ENCODE measurements around the gene UTY. TPM values are rescaled to one million over a fixed set of nuclear protein-coding genes. Genes with fewer than 3 reads are reported as not detected.

UTY gene
- total and polyA plus RNA-seq, 4 donors = 2.2 to 24.3 TPM; not detected in 2

GRCh38 chrY:13478126-13478785, 1.6 kb downstream of the UTY start:
- peak; percentile 42 for DNase-seq (ENCODE audit: low spot score)
- peak overlapping the region in 2 of 3 donors; percentile 57 to 62 for H3K4me3 ChIP-seq (ENCODE audit: low read depth in 1 of 3, low read length in 3 of 3)
- H3K36me3 ChIP-seq (ENCODE audit: control insufficient read depth in 4 of 4, insufficient read depth in 3 of 4, low read depth in 1 of 4, low read length in 3 of 4) = peaks cover 0 to 5% (median 0%) of the 10 kb centered on the region in 4 donors
- no peaks in the 10 kb centered on the region for H3K27me3 ChIP-seq (ENCODE audit: control insufficient read depth in 4 of 4, insufficient read depth in 4 of 4, low read length in 3 of 4)
- no peak for TF ChIP-seq EGR1 (IDR thresholded peaks at IDR 0.05; ENCODE audit: low read depth in 2 of 2)
- TF ChIP-seq JUND (IDR thresholded peaks at IDR 0.05) = no peak
- TF ChIP-seq, protein P1, sequence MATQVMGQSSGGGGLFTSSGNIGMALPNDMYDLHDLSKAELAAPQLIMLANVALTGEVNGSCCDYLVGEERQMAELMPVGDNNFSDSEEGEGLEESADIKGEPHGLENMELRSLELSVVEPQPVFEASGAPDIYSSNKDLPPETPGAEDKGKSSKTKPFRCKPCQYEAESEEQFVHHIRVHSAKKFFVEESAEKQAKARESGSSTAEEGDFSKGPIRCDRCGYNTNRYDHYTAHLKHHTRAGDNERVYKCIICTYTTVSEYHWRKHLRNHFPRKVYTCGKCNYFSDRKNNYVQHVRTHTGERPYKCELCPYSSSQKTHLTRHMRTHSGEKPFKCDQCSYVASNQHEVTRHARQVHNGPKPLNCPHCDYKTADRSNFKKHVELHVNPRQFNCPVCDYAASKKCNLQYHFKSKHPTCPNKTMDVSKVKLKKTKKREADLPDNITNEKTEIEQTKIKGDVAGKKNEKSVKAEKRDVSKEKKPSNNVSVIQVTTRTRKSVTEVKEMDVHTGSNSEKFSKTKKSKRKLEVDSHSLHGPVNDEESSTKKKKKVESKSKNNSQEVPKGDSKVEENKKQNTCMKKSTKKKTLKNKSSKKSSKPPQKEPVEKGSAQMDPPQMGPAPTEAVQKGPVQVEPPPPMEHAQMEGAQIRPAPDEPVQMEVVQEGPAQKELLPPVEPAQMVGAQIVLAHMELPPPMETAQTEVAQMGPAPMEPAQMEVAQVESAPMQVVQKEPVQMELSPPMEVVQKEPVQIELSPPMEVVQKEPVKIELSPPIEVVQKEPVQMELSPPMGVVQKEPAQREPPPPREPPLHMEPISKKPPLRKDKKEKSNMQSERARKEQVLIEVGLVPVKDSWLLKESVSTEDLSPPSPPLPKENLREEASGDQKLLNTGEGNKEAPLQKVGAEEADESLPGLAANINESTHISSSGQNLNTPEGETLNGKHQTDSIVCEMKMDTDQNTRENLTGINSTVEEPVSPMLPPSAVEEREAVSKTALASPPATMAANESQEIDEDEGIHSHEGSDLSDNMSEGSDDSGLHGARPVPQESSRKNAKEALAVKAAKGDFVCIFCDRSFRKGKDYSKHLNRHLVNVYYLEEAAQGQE (IDR thresholded peaks at IDR 0.05) = no peak
- TF ChIP-seq CTCF (IDR thresholded peaks at IDR 0.05; ENCODE audit: low read depth, low read length, missing input control) = no peak
- no peak for TF ChIP-seq HNF4G (IDR thresholded peaks at IDR 0.05)
- TF ChIP-seq HNF4A (conservative IDR thresholded peaks at IDR 0.05) = no peak
- no peak for TF ChIP-seq RAD21 (IDR thresholded peaks at IDR 0.05)
- TF ChIP-seq, protein P2, sequence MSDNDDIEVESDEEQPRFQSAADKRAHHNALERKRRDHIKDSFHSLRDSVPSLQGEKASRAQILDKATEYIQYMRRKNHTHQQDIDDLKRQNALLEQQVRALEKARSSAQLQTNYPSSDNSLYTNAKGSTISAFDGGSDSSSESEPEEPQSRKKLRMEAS (IDR thresholded peaks at IDR 0.05) = no peak
- TF ChIP-seq SP1 (IDR thresholded peaks at IDR 0.05) = no peak
- TF ChIP-seq NR2F2 (IDR thresholded peaks at IDR 0.05) = no peak
- TF ChIP-seq YY1 (IDR thresholded peaks at IDR 0.05) = no peak
- no peak for TF ChIP-seq FOXA1 (IDR thresholded peaks at IDR 0.05)
- no peak for TF ChIP-seq ZBTB33 (IDR thresholded peaks at IDR 0.05)
- no peak for TF ChIP-seq GABPA (IDR thresholded peaks at IDR 0.05 in 1 of 2, conservative IDR thresholded peaks at IDR 0.05 in 1 of 2)
- no peak for TF ChIP-seq FOXA2 (IDR thresholded peaks at IDR 0.05)
- no peak for TF ChIP-seq RXRA (IDR thresholded peaks at IDR 0.05)
- TF ChIP-seq TAF1 (conservative IDR thresholded peaks at IDR 0.05) = no peak
- under 1% methylated on average over 15 of the region's 15 CpGs for WGBS
- H3K4me1 ChIP-seq (ENCODE audit: control insufficient read depth in 4 of 4, insufficient read depth in 4 of 4, low read length in 3 of 4) = no peaks in the 10 kb centered on the region
- peak overlapping the region in 1 of 2 donors; percentile 86 for H3K27ac ChIP-seq (ENCODE audit: low read depth in 1 of 2, low read length in 2 of 2)
- H3K9me3 ChIP-seq (ENCODE audit: control insufficient read depth in 4 of 4, low read length in 3 of 4) = no peaks in the 10 kb centered on the region
- H3K9ac ChIP-seq (ENCODE audit: low read depth in 1 of 2, low read length in 2 of 2) = peak overlapping the region in 1 of 2 donors; percentile 91
